ENCODE data around the gene TMPRSS7.
"Not testable (repeated sequence)": the region's sequence is repeated elsewhere in the genome, so short reads cannot be mapped to it uniquely, and the experiment has no call there.

TMPRSS7 gene

GRCh38 chr3:112030901-112031300 lies 3.6 kb upstream of the TMPRSS7 start:
- TF ChIP-seq ZFX (IDR thresholded peaks at IDR 0.05) (no peak), CTCF (conservative IDR thresholded peaks at IDR 0.05) (no peak)
- no peak overlapping the region for H3K27ac ChIP-seq

GRCh38 chr3:112032098-112032731 lies 2.3 kb upstream of the TMPRSS7 start:
- no peak overlapping the region for H3K27ac ChIP-seq
- TF ChIP-seq CTCF (conservative IDR thresholded peaks at IDR 0.05) = no peak
- TF ChIP-seq ZFX (IDR thresholded peaks at IDR 0.05) = no peak

DNA sequence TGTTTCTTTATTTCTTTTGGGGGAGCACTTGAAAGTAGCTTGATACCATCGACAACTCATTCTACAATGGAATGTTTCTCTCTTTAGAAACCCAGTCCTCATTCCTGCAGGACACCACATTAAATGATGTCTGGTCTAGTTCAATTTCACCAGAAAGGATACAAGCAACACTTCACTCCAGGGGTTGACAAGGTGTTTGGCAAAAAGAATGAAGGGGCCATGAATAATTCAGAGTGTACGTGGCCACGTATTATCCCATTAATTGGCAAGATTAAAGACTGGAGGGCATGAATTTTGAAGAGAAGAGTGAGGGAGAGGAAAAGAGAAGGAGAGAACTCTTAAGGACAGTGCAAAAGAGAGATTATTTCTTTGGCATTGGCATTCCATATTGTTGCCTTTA lies 705 bp downstream of the TMPRSS7 start:
- H3K27ac ChIP-seq = no peak overlapping the region
- TF ChIP-seq ZFX (IDR thresholded peaks at IDR 0.05) = no peak
- no peak for TF ChIP-seq CTCF (conservative IDR thresholded peaks at IDR 0.05)

DNA sequence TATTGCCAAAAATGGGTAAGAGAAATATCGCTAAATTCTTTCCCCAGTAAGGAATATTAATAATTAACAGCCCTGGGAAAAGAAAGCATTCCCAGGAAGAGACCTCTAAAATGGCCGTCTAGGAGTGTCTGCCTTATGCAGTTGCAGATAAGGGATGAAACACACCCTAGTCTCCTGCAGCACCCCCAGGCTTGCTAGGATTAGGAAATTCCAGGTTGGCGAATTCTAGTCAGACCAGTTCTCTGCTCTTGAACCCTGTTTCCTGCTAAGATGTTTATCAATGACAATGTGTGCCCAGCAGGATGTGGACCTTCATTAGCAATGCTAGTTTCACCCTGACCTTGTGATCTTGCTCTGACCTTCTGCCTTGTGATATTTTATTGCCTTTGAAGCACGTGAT lies 2.7 kb downstream of the TMPRSS7 start:
- H3K27ac ChIP-seq = not testable (repeated sequence)

- TF ChIP-seq CTCF (conservative IDR thresholded peaks at IDR 0.05) (no peak), ZFX (IDR thresholded peaks at IDR 0.05) (no peak)
- H3K27ac ChIP-seq = no peak overlapping the region
Measured at GRCh38 chr3:112038863-112039262, 4.3 kb downstream of the TMPRSS7 start.

DNA sequence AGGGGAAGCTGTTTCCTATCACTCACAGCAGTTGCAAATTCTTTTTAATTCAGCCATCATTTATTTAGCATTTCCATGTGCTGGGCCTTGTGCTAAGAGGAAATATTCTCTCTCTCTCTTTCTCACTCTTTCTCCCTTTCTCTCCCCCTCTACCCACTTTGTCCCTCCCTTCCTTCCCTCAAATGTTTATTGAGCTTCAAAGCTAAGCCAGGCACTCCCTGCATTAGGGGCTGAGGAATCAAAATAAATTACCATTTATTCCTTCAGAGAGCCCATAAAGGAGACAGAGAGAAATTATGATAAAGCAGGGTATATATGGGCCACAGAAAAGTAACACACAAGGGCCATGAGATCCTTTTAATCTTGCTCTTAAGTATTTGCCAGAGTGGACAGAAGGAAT lies 6.8 kb downstream of the TMPRSS7 start:
- H3K27ac ChIP-seq = no peak overlapping the region
- TF ChIP-seq CTCF (conservative IDR thresholded peaks at IDR 0.05) = no peak
- no peak for TF ChIP-seq ZFX (IDR thresholded peaks at IDR 0.05)

DNA sequence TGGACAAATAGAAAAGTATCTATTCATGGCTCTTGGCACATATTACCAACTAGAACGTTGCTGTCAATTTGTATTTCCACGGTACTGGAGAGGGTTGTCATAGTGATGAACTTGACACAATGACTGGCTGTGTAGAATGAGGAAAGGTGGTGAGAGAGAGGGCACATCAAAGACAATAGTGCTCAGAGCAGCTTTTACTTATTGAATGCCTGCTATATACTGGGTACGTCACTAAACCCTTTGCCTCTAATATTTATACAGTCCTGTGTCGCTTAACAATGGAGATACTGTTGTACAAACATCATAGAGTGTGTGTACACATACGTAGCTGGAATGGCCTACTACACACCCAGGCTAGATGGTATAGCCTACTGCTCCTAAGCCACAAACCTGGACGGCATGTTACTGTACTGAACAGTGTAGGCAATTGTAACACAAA lies 8.3 kb downstream of the TMPRSS7 start:
- no peak overlapping the region for H3K27ac ChIP-seq
- no peak for TF ChIP-seq ZFX (IDR thresholded peaks at IDR 0.05)
- no peak for TF ChIP-seq CTCF (conservative IDR thresholded peaks at IDR 0.05)

- no peak overlapping the region for H3K27ac ChIP-seq
- TF ChIP-seq ZFX (IDR thresholded peaks at IDR 0.05) (no peak), CTCF (conservative IDR thresholded peaks at IDR 0.05) (peak; percentile 93)
Measured at GRCh38 chr3:112043621-112044201, 9.2 kb downstream of the TMPRSS7 start.

All from C4-2B (cell line).